Gastroesophageal sphincter (tissue), 4 donors: ENCODE measurements around the gene MS4A4E. TPM values are rescaled to one million over a fixed set of nuclear protein-coding genes. Genes with fewer than 3 reads are reported as not detected.
"Not testable (repeated sequence)": the region's sequence is repeated elsewhere in the genome, so short reads cannot be mapped to it uniquely, and the experiment has no call there.

ENCODE experiments used
- ATAC-seq: fragments of 150-250 bp; one replicate; pipeline ENCODE4 v1.9.1; 2016; ENCODE audit warnings: mild to moderate bottlenecking, moderate library complexity
- H3K27ac ChIP-seq, 4 donors: fragments of 200-600 bp; sonication (generic) in 3 of 4; 1 replicate in 3 of 4; 2 replicates in 1 of 4; pipeline ENCODE4 v1.5.1; 2016 to 2019
- H3K27me3 ChIP-seq: fragments of 200-600 bp; sonication (generic); one replicate; pipeline ENCODE4 v1.5.1; 2019
- H3K36me3 ChIP-seq, 2 donors: fragments of 200-600 bp; sonication (generic); one replicate each; pipeline ENCODE4 v1.5.1; 2019; ENCODE audit warnings: control low read depth in 1 of 2
- H3K4me1 ChIP-seq, 3 donors: fragments of 200-600 bp; sonication (generic); 1 replicate in 2 of 3; 2 replicates in 1 of 3; pipeline ENCODE4 v1.5.1; 2016 to 2019; ENCODE audit warnings: control low read depth in 2 of 3
- H3K4me3 ChIP-seq, 2 donors: fragments of 200-600 bp; sonication (generic); one replicate each; pipeline ENCODE4 v1.5.1; 2019; ENCODE audit warnings: mild to moderate bottlenecking in 1 of 2, moderate library complexity in 1 of 2
- H3K9me3 ChIP-seq, 3 donors: fragments of 200-600 bp; sonication (generic); one replicate each; pipeline ENCODE4 v1.5.1; 2017 to 2019; ENCODE audit warnings: control low read depth in 2 of 3
- CTCF ChIP-seq, 4 experiments: fragments of 200-600 bp in 2 of 4; fragments of 450-650 bp in 2 of 4; sonication (generic) in 1 of 4; IDR thresholded peaks; one replicate each; pipeline ENCODE4 v1.5.1; 2017 to 2019; ENCODE audit warnings: antibody characterized with exemption in 4 of 4, mild to moderate bottlenecking in 2 of 4, moderate library complexity in 2 of 4
- EP300 ChIP-seq: sonication (generic); formaldehyde crosslinking; IDR thresholded peaks from one replicate; pipeline ENCODE4 v1.6.1; 2017; ENCODE audit warnings: antibody characterized with exemption, mild to moderate bottlenecking
- POLR2A ChIP-seq, 2 donors: fragments of 450-650 bp; IDR thresholded peaks; one replicate each; pipeline ENCODE4 v1.6.1; 2017; ENCODE audit warnings: antibody characterized with exemption in 2 of 2, mild to moderate bottlenecking in 2 of 2, moderate library complexity in 1 of 2
- POLR2AphosphoS5 ChIP-seq: sonication (generic); formaldehyde crosslinking; IDR thresholded peaks from one replicate; pipeline ENCODE4 v1.6.1; 2017; ENCODE audit warnings: antibody characterized with exemption
- WGBS, 2 donors: methylation state at CpG; one replicate each; pipeline ENCODE4 v1.1.5; 2018; ENCODE audit warnings: low coverage in 1 of 2; 5-methylcytosine and 5-hydroxymethylcytosine counted together
- total RNA-seq, 4 donors: library from RNA; depleted of rRNA; stranded (reverse); fragments of >200 nt; gene quantifications; one replicate each; pipeline ENCODE4 v1.1.0, GENCODE V29; 2016

Gene MS4A4E
- 1 to 10 TPM in 3 of 4 donors, not detected in 1; 3.0 to 8.2 (median 3.9) TPM for total RNA-seq

GRCh38 chr11:60242740-60243239 lies at the start of gene MS4A4E:
Gene MS4A4E, minus strand, starts transcription at chr11:60243137. Its CDS starts 13,082 bp downstream, at chr11:60230055.
- 72 to 79% methylated on average over 4 to 5 of the region's 5 CpGs for WGBS, 2 donors
- TF ChIP-seq CTCF (IDR thresholded peaks at IDR 0.05) = no peak
- TF ChIP-seq EP300 = no peak
- TF ChIP-seq POLR2AphosphoS5 = no peak
- TF ChIP-seq POLR2A (IDR thresholded peaks at IDR 0.05) = no peak
- ATAC-seq = no peak
- Histone ChIP-seq H3K4me3 (peak within 1 kb of the TSS in 1 of 2 donors; percentile 21), H3K27ac (no peak within 1 kb of the TSS), H3K27me3 (no peaks in the 10 kb centered on the region), H3K9me3 (no peaks in the 10 kb centered on the region), H3K4me1 (no peaks in the 10 kb centered on the region), H3K36me3 (no peaks in the 10 kb centered on the region)

GRCh38 chr11:60292145-60292544 lies 49.2 kb upstream of the MS4A4E start:
- no peak overlapping the region for H3K27ac ChIP-seq
- WGBS, 2 donors = 31 to 54% methylated on average over 2 of the region's 2 CpGs
- no peaks in the 10 kb centered on the region for H3K4me1 ChIP-seq
- H3K4me3 ChIP-seq = no peak overlapping the region
- ATAC-seq = no peak
- no peak for TF ChIP-seq POLR2AphosphoS5
- TF ChIP-seq EP300 = no peak
- no peak for TF ChIP-seq CTCF (IDR thresholded peaks at IDR 0.05)
- no peak for TF ChIP-seq POLR2A (IDR thresholded peaks at IDR 0.05)
- H3K9me3 ChIP-seq = peaks cover 0 to 19% (median 0%) of the 10 kb centered on the region in 3 donors
- no peaks in the 10 kb centered on the region for H3K27me3 ChIP-seq
- H3K36me3 ChIP-seq = no peaks in the 10 kb centered on the region

GRCh38 chr11:60288531-60288930 lies 45.6 kb upstream of the MS4A4E start:
- no peak overlapping the region for H3K4me3 ChIP-seq
- peaks cover 0 to 19% (median 0%) of the 10 kb centered on the region in 3 donors for H3K9me3 ChIP-seq
- no peaks in the 10 kb centered on the region for H3K27me3 ChIP-seq
- H3K27ac ChIP-seq = no peak overlapping the region
- H3K36me3 ChIP-seq = no peaks in the 10 kb centered on the region
- H3K4me1 ChIP-seq = no peaks in the 10 kb centered on the region
- ATAC-seq = no peak
- TF ChIP-seq EP300 (no peak), POLR2AphosphoS5 (no peak), CTCF (IDR thresholded peaks at IDR 0.05) (no peak), POLR2A (IDR thresholded peaks at IDR 0.05) (no peak)
- WGBS, 2 donors = no CpG with 5 or more reads among the region's 1 CpG

- not testable (repeated sequence) for H3K36me3 ChIP-seq, ATAC-seq, H3K27me3 ChIP-seq, H3K4me1 ChIP-seq, H3K4me3 ChIP-seq, H3K27ac ChIP-seq
- 37 to 62% methylated on average over 2 to 7 of the region's 7 CpGs for WGBS, 2 donors
- H3K9me3 ChIP-seq = peaks cover 0 to 19% (median 0%) of the 10 kb centered on the region in 3 donors
Measured at GRCh38 chr11:60285411-60286126, 42.6 kb upstream of the MS4A4E start.

- H3K36me3 ChIP-seq = no peaks in the 10 kb centered on the region
- 52 to 81% methylated on average over 2 of the region's 2 CpGs for WGBS, 2 donors
- H3K27ac ChIP-seq = no peak overlapping the region
- H3K27me3 ChIP-seq = no peaks in the 10 kb centered on the region
- TF ChIP-seq POLR2A (IDR thresholded peaks at IDR 0.05) = no peak
- TF ChIP-seq POLR2AphosphoS5 = no peak
- TF ChIP-seq CTCF (IDR thresholded peaks at IDR 0.05) = no peak
- TF ChIP-seq EP300 = no peak
- H3K4me1 ChIP-seq = no peaks in the 10 kb centered on the region
- H3K4me3 ChIP-seq = peak overlapping the region in 1 of 2 donors; percentile 31
- ATAC-seq = no peak
- no peaks in the 10 kb centered on the region for H3K9me3 ChIP-seq
Measured at GRCh38 chr11:60282286-60282685, 39.3 kb upstream of the MS4A4E start.
